Peyer's patch (tissue), 4 donors: ENCODE data around the gene PTPN3. TPM values are rescaled to one million over a fixed set of nuclear protein-coding genes. Genes with fewer than 3 reads are reported as not detected.

Experiments used
- DNase-seq, 3 donors: peaks; one replicate each; pipeline ENCODE4 v3.0.0-alpha.2; 2017 to 2019
- H3K27ac ChIP-seq, 4 donors: fragments of 200-600 bp; sonication (generic); one replicate each; pipeline ENCODE4 v1.5.1; 2016 to 2019
- H3K27me3 ChIP-seq, 2 donors: fragments of 200-600 bp; sonication (generic); one replicate each; pipeline ENCODE4 v1.5.1; 2019
- H3K36me3 ChIP-seq, 3 donors: fragments of 200-600 bp; sonication (generic); one replicate each; pipeline ENCODE4 v1.5.1; 2016 to 2019
- H3K4me1 ChIP-seq, 4 donors: fragments of 200-600 bp; sonication (generic); one replicate each; pipeline ENCODE4 v1.5.1; 2016 to 2019
- H3K4me3 ChIP-seq, 4 donors: fragments of 200-600 bp; sonication (generic); 1 replicate in 3 of 4; 2 replicates in 1 of 4; pipeline ENCODE4 v1.5.1; 2016 to 2019; ENCODE audit warnings: mild to moderate bottlenecking in 1 of 4
- H3K9me3 ChIP-seq, 4 donors: fragments of 200-600 bp; sonication (generic); one replicate each; pipeline ENCODE4 v1.5.1; 2016 to 2019; ENCODE audit warnings: mild to moderate bottlenecking in 1 of 4
- CTCF ChIP-seq, 6 experiments: fragments of 450-650 bp in 4 of 6; fragments of 200-600 bp in 2 of 6; sonication (generic) in 1 of 6; IDR thresholded peaks; one replicate each; pipeline ENCODE4 v1.5.1; 2017 to 2019; ENCODE audit warnings: antibody characterized with exemption in 6 of 6, mild to moderate bottlenecking in 3 of 6, moderate library complexity in 1 of 6
- POLR2A ChIP-seq, 2 donors: fragments of 450-650 bp; IDR thresholded peaks; one replicate each; pipeline ENCODE4 v1.5.1; 2017; ENCODE audit warnings: antibody characterized with exemption in 2 of 2, mild to moderate bottlenecking in 2 of 2, moderate library complexity in 2 of 2
- total RNA-seq, 4 donors: library from RNA; depleted of rRNA; stranded (reverse); fragments of >200 nt; gene quantifications; one replicate each; pipeline ENCODE4 v1.1.0, GENCODE V29; 2016

PTPN3 gene
- total RNA-seq, 4 donors from 2014 or later, result 17.3 to 53.6 (median 37.4) TPM

GRCh38 chr9:109336409-109336808 lies 161.7 kb downstream of the PTPN3 start:
- Histone ChIP-seq H3K9me3 (no peaks in the 10 kb centered on the region), H3K4me3 (no peak overlapping the region), H3K27ac (no peak overlapping the region), H3K36me3 (no peaks in the 10 kb centered on the region), H3K4me1 (no peaks in the 10 kb centered on the region), H3K27me3 (no peaks in the 10 kb centered on the region)
- no peak for DNase-seq
- TF ChIP-seq CTCF (IDR thresholded peaks at IDR 0.05) (no peak), POLR2A (IDR thresholded peaks at IDR 0.05) (no peak)

GRCh38 chr9:109335929-109336328 lies 162.2 kb downstream of the PTPN3 start:
- Histone ChIP-seq H3K4me1 (no peaks in the 10 kb centered on the region), H3K9me3 (no peaks in the 10 kb centered on the region), H3K27ac (no peak overlapping the region), H3K4me3 (no peak overlapping the region), H3K36me3 (no peaks in the 10 kb centered on the region), H3K27me3 (no peaks in the 10 kb centered on the region)
- TF ChIP-seq CTCF (IDR thresholded peaks at IDR 0.05), result no peak
- DNase-seq, result no peak

GRCh38 chr9:109335121-109335520 lies 163.0 kb downstream of the PTPN3 start:
- no peak for DNase-seq
- Histone ChIP-seq H3K27ac (no peak overlapping the region), H3K27me3 (no peaks in the 10 kb centered on the region), H3K36me3 (no peaks in the 10 kb centered on the region), H3K4me3 (no peak overlapping the region), H3K9me3 (no peaks in the 10 kb centered on the region), H3K4me1 (peaks cover 0 to 2% (median 0%) of the 10 kb centered on the region in 4 donors)
- TF ChIP-seq CTCF (IDR thresholded peaks at IDR 0.05) (no peak), POLR2A (IDR thresholded peaks at IDR 0.05) (no peak)

GRCh38 chr9:109331353-109331752 lies 166.8 kb downstream of the PTPN3 start:
- DNase-seq, result peak in 2 of 3 donors; percentile 77 to 81

GRCh38 chr9:109329638-109330258 lies 168.4 kb downstream of the PTPN3 start:
- H3K27ac ChIP-seq, result peak overlapping the region in 3 of 4 donors; percentile 50 to 80 (median 58)
- no peak for DNase-seq
- peak overlapping the region in 1 of 4 donors; percentile 10 for H3K4me3 ChIP-seq
- TF ChIP-seq POLR2A (IDR thresholded peaks at IDR 0.05) (no peak), CTCF (IDR thresholded peaks at IDR 0.05) (no peak)
- peaks cover 0 to 11% (median 0%) of the 10 kb centered on the region in 4 donors for H3K4me1 ChIP-seq
- H3K36me3 ChIP-seq, result no peaks in the 10 kb centered on the region
- no peaks in the 10 kb centered on the region for H3K27me3 ChIP-seq
- no peaks in the 10 kb centered on the region for H3K9me3 ChIP-seq

More at GRCh38 chr9:109331353-109331752, 166.8 kb downstream of the PTPN3 start:
- Histone ChIP-seq H3K4me3 (no peak overlapping the region), H3K4me1 (peaks cover 0 to 11% (median 0%) of the 10 kb centered on the region in 4 donors), H3K36me3 (no peaks in the 10 kb centered on the region), H3K27ac (peak overlapping the region in 2 of 4 donors; percentile 2 to 59), H3K9me3 (no peaks in the 10 kb centered on the region), H3K27me3 (no peaks in the 10 kb centered on the region)
- TF ChIP-seq CTCF (IDR thresholded peaks at IDR 0.05) (no peak), POLR2A (IDR thresholded peaks at IDR 0.05) (no peak)
